GM12878 (cell line): ENCODE data around the gene IMMP2L.

ENCODE experiments used
- ASH2L ChIP-seq: fragments of 300-600, 200-600 bp; sonication (generic); IDR thresholded peaks from 2 replicates; pipeline ENCODE4 v1.6.1; 2017; ENCODE audit warnings: low read depth, mild to moderate bottlenecking, borderline replicate concordance
- CREB1 ChIP-seq: IDR thresholded peaks from 2 replicates; pipeline ENCODE4 v1.6.1; 2012; ENCODE audit warnings: low read depth, mild to moderate bottlenecking, inconsistent platforms
- EZH2 ChIP-seq: IDR thresholded peaks from 2 replicates; pipeline ENCODE4 v1.6.1; 2012; ENCODE audit warnings: low read depth, mild to moderate bottlenecking, control low read depth, inconsistent platforms, low read length, borderline replicate concordance; ENCODE audit not compliant: control insufficient read depth
- HDAC2 ChIP-seq: fragments of 200-600 bp; sonication (generic); IDR thresholded peaks from 2 replicates; pipeline ENCODE4 v1.6.1; 2017
- KAT2A ChIP-seq: conservative IDR thresholded peaks from 2 replicates; pipeline ENCODE4 v1.6.1; 2011; ENCODE audit warnings: low read depth, low read length; ENCODE audit not compliant: control insufficient read depth
- KDM1A ChIP-seq: fragments of 200-600 bp; sonication (generic); IDR thresholded peaks from 2 replicates; pipeline ENCODE4 v1.6.1; 2016; ENCODE audit warnings: borderline replicate concordance
- STAT1 ChIP-seq: fragments of 450-650 bp; conservative IDR thresholded peaks from 2 replicates; pipeline ENCODE4 v1.6.1; 2014; ENCODE audit warnings: antibody characterized with exemption, mild to moderate bottlenecking
- USF2 ChIP-seq: IDR thresholded peaks from 2 replicates; pipeline ENCODE4 v1.6.1; 2011; ENCODE audit warnings: low read depth, low read length, improper control_type of control experiment, borderline replicate concordance
- YY1 ChIP-seq: IDR thresholded peaks from 2 replicates; pipeline ENCODE4 v1.6.1; 2011; ENCODE audit warnings: low read depth, mild to moderate bottlenecking, low read length
- ZNF24 ChIP-seq: fragments of 450-650 bp; IDR thresholded peaks from 2 replicates; pipeline ENCODE4 v1.6.1; 2017; ENCODE audit warnings: antibody characterized with exemption, mild to moderate bottlenecking
- ZNF274 ChIP-seq: IDR thresholded peaks from one replicate; pipeline ENCODE4 v1.8.0; 2011; ENCODE audit not compliant: insufficient read length, insufficient read depth
- TF ChIP-seq, protein P1 (sequence below), 3 experiments: IDR thresholded peaks in 2 of 3; conservative IDR thresholded peaks in 1 of 3; 2 replicates each; pipeline ENCODE4 v1.5.1; 2011; ENCODE audit warnings: low read depth in 3 of 3, low read length in 3 of 3, mild to moderate bottlenecking in 3 of 3, control low read depth in 2 of 3, moderate library complexity in 2 of 3, inconsistent platforms in 1 of 3, mixed read lengths in 1 of 3; ENCODE audit not compliant: control insufficient read depth in 2 of 3, insufficient read depth in 1 of 3; ENCODE audit errors: extremely low read depth in 1 of 3
- TF ChIP-seq, protein P2 (sequence below): IDR thresholded peaks from 2 replicates; pipeline ENCODE4 v1.6.1; 2012; ENCODE audit warnings: low read depth, low read length, improper control_type of control experiment

DNA sequence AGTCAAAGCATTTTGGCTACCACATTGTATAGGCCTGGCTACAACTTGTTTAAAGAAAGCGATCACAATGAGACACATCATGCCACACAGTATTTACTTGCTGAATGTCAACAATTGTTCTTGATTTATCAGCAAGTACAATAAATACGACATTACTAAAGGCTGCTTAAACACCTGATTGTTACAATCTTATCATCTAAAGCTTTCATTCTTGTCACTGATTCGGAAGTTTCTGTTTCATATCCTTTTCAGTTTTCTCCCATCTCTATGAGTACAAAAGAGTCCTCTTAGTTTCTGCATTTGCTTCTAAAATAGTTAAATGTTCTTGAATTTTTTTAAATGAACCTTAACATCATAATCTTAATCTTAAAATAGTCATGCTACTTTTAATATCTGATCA is 599.5 kb downstream of the IMMP2L start:
- TF ChIP-seq HDAC2 (no peak), USF2 (no peak), ZNF24 (no peak), YY1 (no peak), EZH2 (no peak), KAT2A (no peak), CREB1 (no peak), KDM1A (no peak), ASH2L (no peak), ZNF274 (no peak), STAT1 (no peak)
- TF ChIP-seq, protein P1, sequence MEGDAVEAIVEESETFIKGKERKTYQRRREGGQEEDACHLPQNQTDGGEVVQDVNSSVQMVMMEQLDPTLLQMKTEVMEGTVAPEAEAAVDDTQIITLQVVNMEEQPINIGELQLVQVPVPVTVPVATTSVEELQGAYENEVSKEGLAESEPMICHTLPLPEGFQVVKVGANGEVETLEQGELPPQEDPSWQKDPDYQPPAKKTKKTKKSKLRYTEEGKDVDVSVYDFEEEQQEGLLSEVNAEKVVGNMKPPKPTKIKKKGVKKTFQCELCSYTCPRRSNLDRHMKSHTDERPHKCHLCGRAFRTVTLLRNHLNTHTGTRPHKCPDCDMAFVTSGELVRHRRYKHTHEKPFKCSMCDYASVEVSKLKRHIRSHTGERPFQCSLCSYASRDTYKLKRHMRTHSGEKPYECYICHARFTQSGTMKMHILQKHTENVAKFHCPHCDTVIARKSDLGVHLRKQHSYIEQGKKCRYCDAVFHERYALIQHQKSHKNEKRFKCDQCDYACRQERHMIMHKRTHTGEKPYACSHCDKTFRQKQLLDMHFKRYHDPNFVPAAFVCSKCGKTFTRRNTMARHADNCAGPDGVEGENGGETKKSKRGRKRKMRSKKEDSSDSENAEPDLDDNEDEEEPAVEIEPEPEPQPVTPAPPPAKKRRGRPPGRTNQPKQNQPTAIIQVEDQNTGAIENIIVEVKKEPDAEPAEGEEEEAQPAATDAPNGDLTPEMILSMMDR (IDR thresholded peaks at IDR 0.05 in 2 of 3, conservative IDR thresholded peaks at IDR 0.05 in 1 of 3; ENCODE audit: control insufficient read depth in 2 of 3, extremely low read depth in 1 of 3, insufficient read depth in 1 of 3, low read depth in 3 of 3, low read length in 3 of 3), result no peak
- TF ChIP-seq, protein P2, sequence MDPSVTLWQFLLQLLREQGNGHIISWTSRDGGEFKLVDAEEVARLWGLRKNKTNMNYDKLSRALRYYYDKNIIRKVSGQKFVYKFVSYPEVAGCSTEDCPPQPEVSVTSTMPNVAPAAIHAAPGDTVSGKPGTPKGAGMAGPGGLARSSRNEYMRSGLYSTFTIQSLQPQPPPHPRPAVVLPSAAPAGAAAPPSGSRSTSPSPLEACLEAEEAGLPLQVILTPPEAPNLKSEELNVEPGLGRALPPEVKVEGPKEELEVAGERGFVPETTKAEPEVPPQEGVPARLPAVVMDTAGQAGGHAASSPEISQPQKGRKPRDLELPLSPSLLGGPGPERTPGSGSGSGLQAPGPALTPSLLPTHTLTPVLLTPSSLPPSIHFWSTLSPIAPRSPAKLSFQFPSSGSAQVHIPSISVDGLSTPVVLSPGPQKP, result no peak
